GM19240 (cell line): ENCODE data around the gene SH2D3A.

Experiments used
- DNase-seq: peaks from one replicate; pipeline ENCODE4 v3.0.0; 2011; ENCODE audit warnings: low spot score; ENCODE audit not compliant: insufficient read length

SH2D3A gene

GRCh38 chr19:6737873-6738786, 29.1 kb downstream of the SH2D3A start:
- peak; percentile 83 for DNase-seq

- peak; percentile 98 for DNase-seq
Observed at GRCh38 chr19:6737284-6737872, 29.9 kb downstream of the SH2D3A start, which contains the start of gene GPR108. Gene GPR108, minus strand, starts transcription at chr19:6737580. Its CDS starts 4 bp downstream, at chr19:6737576.

- peak; percentile 84 for DNase-seq
Observed at GRCh38 chr19:6736917-6737283, 30.3 kb downstream of the SH2D3A start.

GRCh38 chr19:6736169-6736916, 30.9 kb downstream of the SH2D3A start:
- peak; percentile 87 for DNase-seq

GRCh38 chr19:6735181-6735911, 31.9 kb downstream of the SH2D3A start:
- DNase-seq: no peak

- DNase-seq: no peak
Observed at GRCh38 chr19:6734096-6734696, 33.0 kb downstream of the SH2D3A start.

GRCh38 chr19:6733338-6734095, 33.7 kb downstream of the SH2D3A start:
- no peak for DNase-seq

- no peak for DNase-seq
Observed at GRCh38 chr19:6732803-6733337, 34.4 kb downstream of the SH2D3A start.

GRCh38 chr19:6731822-6732221, 35.4 kb downstream of the SH2D3A start:
- no peak for DNase-seq

- DNase-seq: no peak
Observed at GRCh38 chr19:6730941-6731670, 36.1 kb downstream of the SH2D3A start.

- DNase-seq: no peak
Observed at GRCh38 chr19:6730153-6730804, 37.0 kb downstream of the SH2D3A start.

- DNase-seq: no peak
Observed at GRCh38 chr19:6729573-6730152, 37.6 kb downstream of the SH2D3A start.

- no peak for DNase-seq
Observed at GRCh38 chr19:6728346-6728745, 38.9 kb downstream of the SH2D3A start.

GRCh38 chr19:6725513-6726231, 41.6 kb downstream of the SH2D3A start:
- DNase-seq: no peak

GRCh38 chr19:6724631-6725492, 42.4 kb downstream of the SH2D3A start:
- DNase-seq: no peak

GRCh38 chr19:6723738-6724137, 43.5 kb downstream of the SH2D3A start:
- DNase-seq: no peak
